GM18519 (cell line): ENCODE data around the gene TBX3.
"Not testable (repeated sequence)": the region's sequence is repeated elsewhere in the genome, so short reads cannot be mapped to it uniquely, and the experiment has no call there.

Experiments used
- ATAC-seq: cut with Tn5 transposase; IDR thresholded peaks from one replicate; pipeline ENCODE4 v1.9.1; 2021; ENCODE audit warnings: mild to moderate bottlenecking, moderate library complexity; ENCODE audit not compliant: unreplicated experiment, low FRiP score

Gene TBX3

GRCh38 chr12:114684098-114684869 is at the start of gene TBX3:
TSS of gene TBX3 (minus strand) at chr12:114684175. CDS start at chr12:114683200, 975 bp downstream.
- no peak for ATAC-seq

DNA sequence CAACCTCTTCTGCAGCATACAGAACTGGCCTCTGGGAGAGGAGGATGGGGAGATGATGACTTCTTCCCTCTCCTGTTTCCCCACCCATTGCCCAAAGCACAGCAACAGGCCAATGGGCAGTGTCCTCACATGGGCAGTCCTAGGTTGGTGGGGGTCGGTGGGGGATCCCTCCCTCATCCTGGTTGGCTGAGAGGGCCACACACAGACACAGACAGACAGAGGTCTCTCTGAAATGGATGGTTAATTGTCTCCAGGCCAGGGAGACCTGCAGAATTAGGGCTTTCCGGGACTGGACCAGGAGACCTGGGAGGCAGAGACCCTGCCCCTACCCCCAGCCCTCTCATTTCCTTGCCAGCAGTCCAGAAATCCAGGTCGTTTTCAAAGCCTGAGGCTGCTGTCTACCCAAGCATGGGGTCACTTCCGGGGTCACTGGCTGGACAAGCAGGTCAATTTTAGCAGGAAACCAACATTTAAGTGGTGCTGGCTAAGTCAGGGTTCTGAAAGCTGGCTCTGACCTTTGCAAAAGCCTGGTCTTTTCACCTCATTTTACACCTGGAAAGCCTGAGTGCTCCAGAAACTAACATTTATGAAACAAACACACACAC is 48.6 kb upstream of the TBX3 start:
- ATAC-seq = no peak

GRCh38 chr12:114729731-114730130 is 45.8 kb upstream of the TBX3 start:
- no peak for ATAC-seq

- ATAC-seq = no peak
Observed at GRCh38 chr12:114726092-114726710, 42.2 kb upstream of the TBX3 start.

DNA sequence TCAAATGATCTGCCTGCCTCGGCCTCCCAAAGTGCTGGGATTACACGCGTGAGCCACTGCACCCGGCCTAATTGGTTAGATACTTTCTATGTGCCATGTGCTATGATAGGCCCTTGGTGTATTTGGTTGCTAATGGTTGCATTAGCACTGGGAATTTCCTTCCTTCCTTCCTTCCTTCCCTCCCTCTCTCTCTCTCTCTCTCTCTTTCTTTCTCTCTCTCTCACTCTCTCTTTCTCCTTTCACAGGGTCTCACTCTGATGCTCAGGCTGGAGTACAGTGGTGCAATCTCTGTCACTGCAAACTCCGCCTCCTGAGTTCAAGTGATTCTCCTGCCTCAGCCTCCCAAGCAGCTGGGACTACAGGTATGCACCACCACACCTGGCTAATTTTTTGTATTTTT is 38.2 kb upstream of the TBX3 start:
- ATAC-seq = not testable (repeated sequence)

DNA sequence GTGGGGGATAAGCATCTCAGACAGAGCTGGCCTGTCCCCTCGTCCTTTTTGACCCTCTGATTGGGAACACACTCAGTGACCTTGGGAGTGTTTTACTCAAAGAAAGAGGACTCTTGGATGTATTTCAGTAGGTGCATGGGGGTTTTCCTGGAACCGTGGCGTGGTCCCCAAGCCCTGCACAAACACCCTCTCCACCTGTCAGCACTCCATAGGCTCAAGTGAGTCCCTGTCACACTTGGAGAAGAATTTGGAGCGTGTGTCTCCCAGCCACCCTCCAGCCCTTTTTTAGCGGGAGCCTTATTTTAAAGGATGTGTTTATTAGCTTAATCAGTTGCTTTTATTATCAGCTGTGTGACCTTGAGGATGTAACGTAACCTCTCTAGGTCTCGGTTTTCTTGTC is 37.3 kb upstream of the TBX3 start:
- ATAC-seq = no peak

DNA sequence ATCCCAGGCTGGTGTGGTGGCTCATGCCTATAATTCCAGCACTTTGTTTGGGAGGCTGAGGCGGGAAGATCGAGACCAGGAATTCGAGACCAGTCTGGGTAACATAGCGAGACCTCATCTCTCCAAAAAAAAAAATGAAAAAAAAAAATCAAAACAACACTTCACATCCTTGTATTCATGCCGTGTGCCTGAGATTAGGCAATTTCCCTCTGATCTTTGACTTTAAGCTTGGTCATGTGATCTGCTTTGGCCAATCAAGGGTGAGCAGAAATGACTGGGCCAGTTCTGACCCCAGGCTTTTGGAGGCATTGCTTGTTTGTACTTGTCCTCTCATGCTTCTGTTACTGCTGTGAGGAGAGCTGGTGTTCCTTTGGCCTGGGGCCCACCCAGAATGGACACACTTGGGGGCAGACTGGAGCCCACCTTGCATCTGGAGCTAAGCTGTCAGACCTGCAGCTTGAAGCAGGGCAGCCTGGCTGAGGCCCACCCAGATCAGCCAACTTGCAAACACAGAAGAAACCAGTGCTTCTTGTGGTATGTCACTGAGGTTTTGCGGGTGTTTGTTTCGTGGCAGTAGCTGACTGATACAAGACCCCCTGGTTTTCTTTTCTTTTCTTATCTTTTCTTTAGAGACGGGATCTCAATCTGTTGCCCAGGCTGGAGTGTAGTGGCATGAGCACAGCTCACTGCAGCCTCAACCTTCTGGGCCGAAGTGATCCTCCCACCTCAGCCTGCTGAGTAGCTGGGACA is 29.7 kb upstream of the TBX3 start:
- ATAC-seq = no peak

DNA sequence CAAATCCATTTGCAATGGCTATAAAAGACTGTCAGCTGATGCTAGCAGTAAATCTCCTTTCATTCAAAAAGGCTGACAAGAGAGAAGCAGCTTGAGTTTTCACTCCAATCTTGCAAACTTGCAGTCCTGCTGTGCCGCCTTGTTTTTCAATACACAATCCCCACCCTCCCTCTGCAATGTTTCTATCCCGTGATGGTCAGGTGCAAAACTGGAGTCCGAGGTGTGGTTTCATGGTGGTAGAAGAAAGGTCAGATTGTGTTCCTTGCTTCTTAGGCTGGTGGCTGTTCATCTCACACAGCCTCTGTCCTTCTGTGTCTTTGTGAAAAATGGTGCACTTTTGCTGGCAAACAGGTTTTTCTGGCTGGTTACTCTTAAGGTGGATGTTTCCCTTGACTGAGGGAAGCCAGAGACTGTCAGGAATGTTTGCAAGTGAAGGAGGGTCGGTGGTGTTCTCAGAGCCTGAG is 27.7 kb upstream of the TBX3 start:
- ATAC-seq = no peak

- no peak for ATAC-seq
Observed at GRCh38 chr12:114710151-114710550, 26.2 kb upstream of the TBX3 start.

GRCh38 chr12:114709112-114709511 is 25.1 kb upstream of the TBX3 start:
- no peak for ATAC-seq

DNA sequence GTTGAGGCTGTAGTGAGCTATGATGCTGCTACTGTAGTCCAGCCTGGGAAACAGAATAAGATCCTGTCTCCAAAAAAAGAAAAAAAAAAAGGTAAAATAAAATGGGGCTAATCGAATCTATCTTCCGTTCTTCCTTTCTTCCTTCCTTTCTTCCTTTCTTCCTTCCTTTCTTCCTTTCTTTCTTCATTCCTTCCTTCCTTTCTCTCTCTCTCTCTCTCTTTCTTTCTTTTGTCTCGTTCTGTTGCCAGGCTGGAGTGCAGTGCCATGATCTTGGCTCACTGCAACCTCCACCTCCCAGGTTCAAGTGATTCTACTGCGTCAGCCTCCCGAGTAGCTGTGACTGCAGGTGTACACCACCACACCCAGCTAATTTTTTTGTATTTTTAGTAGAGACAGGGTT is 24.6 kb upstream of the TBX3 start:
- not testable (repeated sequence) for ATAC-seq

GRCh38 chr12:114704096-114704495 is 20.1 kb upstream of the TBX3 start:
- no peak for ATAC-seq

- no peak for ATAC-seq
Observed at GRCh38 chr12:114703060-114703493, 19.1 kb upstream of the TBX3 start.

DNA sequence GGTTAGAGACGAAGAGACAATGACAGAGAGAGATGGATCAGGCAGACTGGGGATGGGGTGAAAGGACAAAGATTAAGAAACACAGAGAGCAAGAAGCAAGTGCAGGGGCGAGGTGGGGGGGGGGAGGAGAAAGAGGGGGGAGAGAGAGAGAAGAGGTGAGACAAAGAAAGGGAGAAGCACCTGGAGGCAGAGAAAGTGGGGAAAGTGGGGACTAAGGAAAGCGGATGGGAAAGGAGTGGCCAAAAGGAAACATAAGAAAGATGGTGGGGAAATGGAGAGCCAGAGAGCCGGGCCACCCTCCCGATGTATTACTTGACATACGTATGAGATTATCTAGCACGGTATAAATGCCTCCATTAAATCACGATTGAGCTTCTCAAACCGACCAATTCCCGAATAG is 18.5 kb upstream of the TBX3 start:
- ATAC-seq = no peak

DNA sequence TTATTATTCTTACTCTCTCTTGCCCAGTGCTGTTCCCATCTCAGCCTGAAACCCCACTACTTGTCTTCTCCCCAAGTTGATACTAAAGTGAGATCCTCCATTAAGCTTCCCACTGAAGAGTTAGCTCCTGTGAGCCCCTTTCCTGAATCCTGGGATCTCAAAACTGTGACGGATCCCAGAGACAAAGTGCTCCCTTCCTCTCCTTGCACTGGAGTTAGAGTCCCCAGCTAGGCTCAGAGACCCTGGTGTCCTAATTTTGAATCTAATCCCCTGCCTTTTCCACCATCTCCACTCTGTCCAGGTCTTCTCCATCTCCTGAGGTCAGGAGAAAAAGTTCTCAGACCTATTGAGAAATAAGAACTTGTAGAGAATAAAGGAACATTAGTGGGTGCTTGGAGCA is 17.6 kb upstream of the TBX3 start:
- ATAC-seq = no peak

DNA sequence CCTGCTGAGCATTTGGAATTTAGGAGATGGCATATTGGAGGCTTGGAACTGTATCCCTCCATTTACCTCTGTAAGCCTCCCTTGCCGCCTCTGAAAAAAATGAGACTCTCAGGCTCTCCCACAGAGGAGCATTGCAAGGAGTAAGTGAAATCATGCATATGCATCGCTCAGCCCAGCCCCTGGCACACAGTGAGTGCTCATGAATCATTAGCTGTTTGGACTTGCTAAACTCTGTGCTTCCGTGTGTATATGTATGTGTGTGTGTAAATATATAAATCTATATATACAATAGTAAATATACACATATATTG is 17.1 kb upstream of the TBX3 start:
- no peak for ATAC-seq

- no peak for ATAC-seq
Observed at GRCh38 chr12:114700392-114701103, 16.6 kb upstream of the TBX3 start.

DNA sequence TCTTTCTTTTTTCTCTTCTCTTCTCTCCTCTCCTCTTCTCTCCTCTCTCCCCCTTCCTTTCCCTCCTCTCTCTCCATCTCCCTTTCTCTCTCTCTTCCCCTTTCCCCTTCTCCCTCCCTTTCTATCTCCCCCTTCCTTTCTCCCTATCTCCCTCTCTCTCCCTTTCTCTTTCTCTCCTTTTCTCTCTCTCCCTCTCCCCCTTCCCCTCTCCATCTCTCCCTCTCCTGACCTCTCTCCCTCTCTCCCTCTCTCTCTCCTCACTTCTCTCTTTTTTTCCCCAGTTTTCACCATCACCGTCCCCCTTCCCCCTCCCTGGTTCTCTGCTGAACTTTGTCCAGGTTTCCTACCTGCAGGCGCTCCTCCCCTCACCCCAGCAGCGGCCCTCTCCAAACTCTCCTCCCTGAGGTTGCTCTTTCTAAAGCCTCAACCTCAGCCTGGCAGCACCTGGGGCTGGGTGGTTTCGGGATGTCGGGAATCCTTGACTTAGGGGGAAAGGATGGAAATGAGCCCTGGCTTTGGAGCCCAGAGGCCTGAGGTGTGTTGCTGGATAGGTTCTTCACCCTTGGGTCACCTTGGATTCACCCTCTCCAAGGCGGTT is 14.7 kb upstream of the TBX3 start:
- ATAC-seq = no peak

DNA sequence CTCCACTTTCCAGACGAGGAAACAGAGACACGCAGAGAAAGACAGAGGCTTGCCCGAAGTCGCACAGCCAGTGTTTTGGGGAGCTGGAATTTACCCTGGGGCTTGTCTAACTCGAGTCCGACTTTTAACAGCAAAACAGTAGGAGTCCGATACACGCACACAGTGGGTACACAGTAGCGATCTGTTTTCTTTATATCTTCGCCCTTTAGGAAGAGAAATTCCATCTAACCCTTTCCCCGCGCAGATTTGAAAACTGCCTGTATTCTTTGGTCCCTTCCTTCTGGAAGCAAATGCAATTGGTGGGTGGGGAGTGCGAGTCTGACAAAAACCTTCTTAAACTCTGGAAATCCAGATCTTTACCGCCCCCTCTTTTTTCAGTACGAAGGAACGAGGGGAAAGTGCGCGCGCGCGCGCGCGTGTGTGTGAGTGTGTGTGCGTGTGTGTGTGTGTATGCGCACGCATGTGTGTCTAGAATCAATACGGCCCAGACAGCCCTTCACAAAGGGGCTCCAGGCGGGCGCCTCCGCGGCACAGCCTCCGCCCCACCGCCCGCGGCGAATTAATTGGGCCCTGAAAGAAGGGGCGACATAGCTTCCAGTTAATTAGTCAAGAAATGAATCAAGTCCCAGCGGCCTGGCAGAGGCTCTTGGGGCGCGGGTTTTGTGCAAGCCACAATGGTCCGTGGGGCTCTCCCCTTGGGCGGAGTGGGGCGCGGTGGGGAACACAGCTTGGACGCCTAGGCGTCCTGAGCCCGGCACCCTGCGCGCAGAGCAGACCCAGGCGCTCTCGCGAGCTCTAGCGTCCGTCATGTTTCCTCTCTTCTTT is 14.0 kb upstream of the TBX3 start:
- no peak for ATAC-seq
